DOHH2 (cell line): ENCODE measurements around the gene NTNG1.

Experiments
- EZH2phosphoT487 ChIP-seq: fragments of 200-600 bp; sonication (generic); IDR thresholded peaks from 2 replicates; pipeline ENCODE4 v1.6.1; 2017; ENCODE audit warnings: borderline replicate concordance, mild to moderate bottlenecking, antibody characterized with exemption, low read length, moderate library complexity, mixed read lengths
- TF ChIP-seq, protein P1 (sequence below): fragments of 200-600 bp; sonication (generic); IDR thresholded peaks from one replicate; pipeline ENCODE4 v1.5.1; 2014; ENCODE audit warnings: antibody characterized with exemption, mild to moderate bottlenecking, low read depth, low read length; ENCODE audit not compliant: poor library complexity, severe bottlenecking

GRCh38 chr1:107172450-107173170 lies 31.8 kb downstream of the NTNG1 start:
- TF ChIP-seq EZH2phosphoT487, result no peak
- TF ChIP-seq, protein P1, sequence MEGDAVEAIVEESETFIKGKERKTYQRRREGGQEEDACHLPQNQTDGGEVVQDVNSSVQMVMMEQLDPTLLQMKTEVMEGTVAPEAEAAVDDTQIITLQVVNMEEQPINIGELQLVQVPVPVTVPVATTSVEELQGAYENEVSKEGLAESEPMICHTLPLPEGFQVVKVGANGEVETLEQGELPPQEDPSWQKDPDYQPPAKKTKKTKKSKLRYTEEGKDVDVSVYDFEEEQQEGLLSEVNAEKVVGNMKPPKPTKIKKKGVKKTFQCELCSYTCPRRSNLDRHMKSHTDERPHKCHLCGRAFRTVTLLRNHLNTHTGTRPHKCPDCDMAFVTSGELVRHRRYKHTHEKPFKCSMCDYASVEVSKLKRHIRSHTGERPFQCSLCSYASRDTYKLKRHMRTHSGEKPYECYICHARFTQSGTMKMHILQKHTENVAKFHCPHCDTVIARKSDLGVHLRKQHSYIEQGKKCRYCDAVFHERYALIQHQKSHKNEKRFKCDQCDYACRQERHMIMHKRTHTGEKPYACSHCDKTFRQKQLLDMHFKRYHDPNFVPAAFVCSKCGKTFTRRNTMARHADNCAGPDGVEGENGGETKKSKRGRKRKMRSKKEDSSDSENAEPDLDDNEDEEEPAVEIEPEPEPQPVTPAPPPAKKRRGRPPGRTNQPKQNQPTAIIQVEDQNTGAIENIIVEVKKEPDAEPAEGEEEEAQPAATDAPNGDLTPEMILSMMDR, result no peak
